Central memory CD8-positive, alpha-beta T cell (primary cell): Measurements from ENCODE around the gene TKTL1.
"Not testable (repeated sequence)": the region's sequence is repeated elsewhere in the genome, so short reads cannot be mapped to it uniquely, and the experiment has no call there.

Experiments
- ATAC-seq: fragments of 150-1000 bp; cut with Tn5 transposase; replicated peaks from 2 replicates; pipeline ENCODE4 v1.10.0; 2022; ENCODE audit warnings: mild to moderate bottlenecking, moderate FRiP score, moderate number of reproducible peaks; ENCODE audit not compliant: poor library complexity, severe bottlenecking; ENCODE audit errors: extremely low read depth
- DNase-seq, 2 donors: peaks; one replicate each; pipeline ENCODE4 v3.0.0; 2021; ENCODE audit warnings: low spot score in 2 of 2
- H3K27ac Mint-ChIP-seq: one replicate; pipeline ENCODE4 v1.8.0; 2022; ENCODE audit warnings: low read depth, mild to moderate bottlenecking, moderate library complexity, mixed read lengths
- H3K27me3 Mint-ChIP-seq: one replicate; pipeline ENCODE4 v1.8.0; 2022; ENCODE audit warnings: mixed read lengths
- H3K36me3 Mint-ChIP-seq: one replicate; pipeline ENCODE4 v1.8.0; 2022; ENCODE audit warnings: mild to moderate bottlenecking, moderate library complexity, mixed read lengths; ENCODE audit not compliant: insufficient read depth
- H3K4me1 Mint-ChIP-seq: one replicate; pipeline ENCODE4 v1.8.0; 2022; ENCODE audit warnings: mixed read lengths
- H3K4me3 Mint-ChIP-seq: one replicate; pipeline ENCODE4 v1.8.0; 2022; ENCODE audit warnings: mild to moderate bottlenecking, moderate library complexity, mixed read lengths
- H3K9me3 Mint-ChIP-seq: one replicate; pipeline ENCODE4 v1.8.0; 2022; ENCODE audit warnings: mixed read lengths

Gene TKTL1, protein sequence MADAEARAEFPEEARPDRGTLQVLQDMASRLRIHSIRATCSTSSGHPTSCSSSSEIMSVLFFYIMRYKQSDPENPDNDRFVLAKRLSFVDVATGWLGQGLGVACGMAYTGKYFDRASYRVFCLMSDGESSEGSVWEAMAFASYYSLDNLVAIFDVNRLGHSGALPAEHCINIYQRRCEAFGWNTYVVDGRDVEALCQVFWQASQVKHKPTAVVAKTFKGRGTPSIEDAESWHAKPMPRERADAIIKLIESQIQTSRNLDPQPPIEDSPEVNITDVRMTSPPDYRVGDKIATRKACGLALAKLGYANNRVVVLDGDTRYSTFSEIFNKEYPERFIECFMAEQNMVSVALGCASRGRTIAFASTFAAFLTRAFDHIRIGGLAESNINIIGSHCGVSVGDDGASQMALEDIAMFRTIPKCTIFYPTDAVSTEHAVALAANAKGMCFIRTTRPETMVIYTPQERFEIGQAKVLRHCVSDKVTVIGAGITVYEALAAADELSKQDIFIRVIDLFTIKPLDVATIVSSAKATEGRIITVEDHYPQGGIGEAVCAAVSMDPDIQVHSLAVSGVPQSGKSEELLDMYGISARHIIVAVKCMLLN

DNA sequence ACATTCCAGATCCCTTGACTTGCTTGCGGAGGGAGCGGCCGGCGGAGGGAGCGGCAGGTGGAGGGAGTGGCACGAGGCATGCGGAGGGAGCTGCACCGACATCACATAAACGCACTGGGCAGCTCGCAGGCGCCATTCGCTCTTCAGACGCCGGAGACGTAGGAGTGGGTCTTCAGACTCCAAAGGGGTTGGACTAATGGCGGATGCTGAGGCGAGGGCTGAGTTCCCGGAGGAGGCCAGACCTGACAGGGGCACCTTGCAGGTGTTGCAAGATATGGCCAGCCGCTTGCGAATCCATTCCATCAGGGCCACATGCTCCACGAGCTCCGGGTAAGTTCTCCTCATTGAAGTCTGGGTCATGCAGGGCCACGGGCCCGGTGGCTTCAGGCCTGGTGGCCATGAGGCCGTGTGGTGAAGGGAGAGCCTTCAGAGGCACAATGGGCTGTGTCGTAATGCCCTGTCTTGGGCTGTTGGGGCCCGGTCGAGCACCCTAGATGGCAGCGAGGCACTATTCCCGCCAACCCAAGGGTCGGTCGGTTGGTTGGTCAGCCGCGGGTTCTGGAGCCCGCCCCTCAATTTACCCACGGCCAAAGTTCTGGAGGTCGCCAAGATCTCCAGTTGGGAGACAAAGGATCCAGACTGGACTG is at the start of gene TKTL1:
TSS of gene TKTL1 (plus strand) at position 132 of the 647 bp plus-strand sequence. CDS start at position 197, 65 bp downstream.
- no peak for ATAC-seq
- H3K9me3 Mint-ChIP-seq, result no peaks in the 10 kb centered on the region
- H3K27me3 Mint-ChIP-seq, result no peaks in the 10 kb centered on the region
- no peak for DNase-seq
- no peaks in the 10 kb centered on the region for H3K4me1 Mint-ChIP-seq
- no peak within 1 kb of the TSS for H3K27ac Mint-ChIP-seq
- H3K4me3 Mint-ChIP-seq, result no peak within 1 kb of the TSS
- no peaks in the 10 kb centered on the region for H3K36me3 Mint-ChIP-seq

DNA sequence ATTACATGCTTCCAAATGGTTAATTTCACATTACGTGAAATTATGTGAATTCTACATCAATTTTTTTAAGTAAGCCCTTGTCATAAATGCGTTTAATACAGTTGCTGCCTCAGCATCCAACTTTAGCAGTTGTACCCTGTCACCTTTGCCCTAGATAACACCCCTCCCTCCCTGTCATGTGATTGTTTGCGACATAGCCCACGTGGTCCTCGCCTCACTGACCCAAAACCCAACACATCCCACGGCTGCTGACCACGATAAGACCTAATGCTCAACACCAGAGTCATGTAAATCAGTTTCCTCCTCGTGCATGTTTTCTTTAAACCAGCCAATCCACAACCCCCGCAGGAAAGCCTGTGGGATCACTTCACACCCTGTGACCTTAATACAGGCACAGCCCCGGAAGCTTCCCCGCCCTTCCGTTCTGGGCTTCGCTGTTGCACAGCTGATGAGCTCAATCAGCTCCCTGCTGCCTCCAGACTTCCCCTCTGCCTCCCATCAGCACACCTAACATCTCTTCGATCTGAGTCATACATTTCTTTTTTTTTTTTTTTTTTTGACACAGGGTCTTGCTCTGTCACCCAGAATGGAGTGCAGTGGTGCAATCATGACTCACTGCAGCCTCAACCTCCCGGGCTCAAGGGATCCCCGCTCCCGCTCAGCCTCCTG is 48.1 kb upstream of the TKTL1 start:
- not testable (repeated sequence) for H3K27me3 Mint-ChIP-seq, H3K4me1 Mint-ChIP-seq, H3K36me3 Mint-ChIP-seq, DNase-seq, H3K9me3 Mint-ChIP-seq, H3K4me3 Mint-ChIP-seq
- peak overlapping the region; percentile 71 for H3K27ac Mint-ChIP-seq
- ATAC-seq, result peak; percentile 95

DNA sequence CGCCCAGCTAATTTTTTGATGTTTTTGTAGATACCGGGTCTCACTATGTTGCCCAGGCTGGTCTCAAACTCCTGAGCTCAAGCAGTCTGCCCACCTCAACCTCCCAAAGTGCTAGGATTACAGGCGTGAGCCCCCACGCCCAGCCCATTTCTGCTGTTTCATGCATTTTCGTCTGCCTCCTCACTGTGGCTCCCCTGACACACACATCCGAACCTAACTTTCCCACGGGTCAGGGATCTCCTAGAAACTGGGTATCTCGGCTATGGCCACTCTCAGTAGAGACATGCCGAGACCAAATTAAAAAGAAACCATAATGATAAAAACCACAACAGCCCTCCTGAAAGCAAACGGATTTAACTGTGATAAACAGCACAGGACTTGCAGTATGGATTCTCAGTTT is 47.5 kb upstream of the TKTL1 start:
- H3K36me3 Mint-ChIP-seq, H3K4me3 Mint-ChIP-seq, H3K9me3 Mint-ChIP-seq, DNase-seq, H3K4me1 Mint-ChIP-seq, H3K27me3 Mint-ChIP-seq: not testable (repeated sequence)
- peak; percentile 6 for ATAC-seq
- H3K27ac Mint-ChIP-seq, result peak overlapping the region; percentile 71

DNA sequence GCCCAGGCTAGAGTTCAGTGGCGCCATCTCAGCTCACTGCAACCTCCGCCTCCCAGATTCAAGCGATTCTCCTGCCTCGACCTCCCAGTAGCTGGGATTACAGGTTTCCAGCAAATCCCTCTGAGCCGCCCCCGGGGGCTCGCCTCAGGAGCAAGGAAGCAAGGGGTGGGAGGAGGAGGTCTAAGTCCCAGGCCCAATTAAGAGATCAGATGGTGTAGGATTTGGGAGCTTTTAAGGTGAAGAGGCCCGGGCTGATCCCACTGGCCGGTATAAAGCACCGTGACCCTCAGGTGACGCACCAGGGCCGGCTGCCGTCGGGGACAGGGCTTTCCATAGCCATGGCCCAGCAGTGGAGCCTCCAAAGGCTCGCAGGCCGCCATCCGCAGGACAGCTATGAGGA is 38.3 kb upstream of the TKTL1 start, which contains the start of gene OPN1MW3:
TSS of gene OPN1MW3 (plus strand) at position 301 of the 400 bp plus-strand sequence. CDS start at position 339, 38 bp downstream.
- not testable (repeated sequence) for H3K4me1 Mint-ChIP-seq, H3K9me3 Mint-ChIP-seq, H3K36me3 Mint-ChIP-seq, DNase-seq, ATAC-seq, H3K27ac Mint-ChIP-seq, H3K4me3 Mint-ChIP-seq, H3K27me3 Mint-ChIP-seq

DNA sequence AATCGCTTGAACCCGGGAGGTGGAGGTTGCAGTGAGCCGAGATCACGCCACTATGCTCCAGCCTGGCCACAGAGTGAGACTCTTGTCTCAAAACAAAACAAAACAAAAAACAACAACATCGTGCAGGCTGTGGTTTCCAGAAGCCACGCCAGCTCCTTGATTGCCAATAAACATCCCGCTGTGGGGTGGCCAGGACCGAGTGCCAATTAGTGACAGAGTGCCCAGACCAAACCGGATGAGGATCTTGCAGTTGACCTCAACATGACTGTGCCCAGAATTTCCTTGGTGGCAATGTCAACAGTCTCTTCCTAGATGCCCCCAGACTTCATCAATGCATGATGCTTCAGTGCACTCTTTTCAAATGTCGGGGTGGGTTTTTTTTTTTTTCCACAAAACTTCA is 36.9 kb upstream of the TKTL1 start:
- H3K27me3 Mint-ChIP-seq, H3K27ac Mint-ChIP-seq, H3K4me3 Mint-ChIP-seq, H3K9me3 Mint-ChIP-seq, H3K36me3 Mint-ChIP-seq, DNase-seq, H3K4me1 Mint-ChIP-seq: not testable (repeated sequence)
- ATAC-seq, result peak; percentile 43

DNA sequence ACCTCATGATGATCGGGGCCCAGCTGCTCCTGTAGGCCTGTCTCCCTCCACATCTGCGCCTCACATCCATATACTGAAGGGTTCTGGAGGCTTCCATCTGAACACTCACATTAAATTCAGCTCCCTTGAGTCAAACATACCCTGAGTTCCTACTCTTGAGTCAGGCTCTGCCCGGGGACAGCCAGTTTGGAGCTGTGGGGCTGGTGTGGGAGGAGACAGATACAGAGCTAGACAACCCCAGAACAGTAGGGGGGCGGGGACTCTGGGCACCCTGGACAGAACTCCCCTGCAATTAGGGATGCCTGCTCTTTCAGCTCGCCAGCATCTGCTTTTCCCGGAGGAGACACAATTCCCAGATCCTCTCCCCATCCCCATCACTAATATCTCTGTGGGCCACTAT is 32.5 kb upstream of the TKTL1 start:
- not testable (repeated sequence) for H3K36me3 Mint-ChIP-seq, H3K27ac Mint-ChIP-seq, H3K4me3 Mint-ChIP-seq, ATAC-seq, H3K9me3 Mint-ChIP-seq, H3K4me1 Mint-ChIP-seq, DNase-seq, H3K27me3 Mint-ChIP-seq

DNA sequence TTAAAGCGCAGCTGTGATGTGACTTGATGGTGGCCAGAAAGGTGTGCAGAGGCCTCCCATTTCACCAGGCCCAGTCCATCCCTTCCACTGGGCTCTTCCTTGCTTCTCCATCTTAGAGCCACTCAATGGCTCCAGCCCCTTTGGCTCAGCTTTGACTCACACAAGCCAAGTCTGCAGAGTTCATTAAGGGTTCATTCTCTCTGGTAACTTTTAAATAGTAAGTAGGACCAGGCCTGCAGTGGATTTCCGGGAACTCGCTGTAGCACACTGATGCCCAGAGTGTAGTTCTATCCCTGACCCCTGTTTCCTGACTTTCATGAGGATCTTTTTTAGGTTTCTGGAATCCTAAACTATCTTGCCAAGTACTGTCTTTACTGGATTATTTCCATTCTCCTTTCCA is 26.4 kb upstream of the TKTL1 start:
- not testable (repeated sequence) for ATAC-seq, H3K27ac Mint-ChIP-seq, H3K4me3 Mint-ChIP-seq, H3K9me3 Mint-ChIP-seq, DNase-seq, H3K27me3 Mint-ChIP-seq, H3K4me1 Mint-ChIP-seq, H3K36me3 Mint-ChIP-seq

DNA sequence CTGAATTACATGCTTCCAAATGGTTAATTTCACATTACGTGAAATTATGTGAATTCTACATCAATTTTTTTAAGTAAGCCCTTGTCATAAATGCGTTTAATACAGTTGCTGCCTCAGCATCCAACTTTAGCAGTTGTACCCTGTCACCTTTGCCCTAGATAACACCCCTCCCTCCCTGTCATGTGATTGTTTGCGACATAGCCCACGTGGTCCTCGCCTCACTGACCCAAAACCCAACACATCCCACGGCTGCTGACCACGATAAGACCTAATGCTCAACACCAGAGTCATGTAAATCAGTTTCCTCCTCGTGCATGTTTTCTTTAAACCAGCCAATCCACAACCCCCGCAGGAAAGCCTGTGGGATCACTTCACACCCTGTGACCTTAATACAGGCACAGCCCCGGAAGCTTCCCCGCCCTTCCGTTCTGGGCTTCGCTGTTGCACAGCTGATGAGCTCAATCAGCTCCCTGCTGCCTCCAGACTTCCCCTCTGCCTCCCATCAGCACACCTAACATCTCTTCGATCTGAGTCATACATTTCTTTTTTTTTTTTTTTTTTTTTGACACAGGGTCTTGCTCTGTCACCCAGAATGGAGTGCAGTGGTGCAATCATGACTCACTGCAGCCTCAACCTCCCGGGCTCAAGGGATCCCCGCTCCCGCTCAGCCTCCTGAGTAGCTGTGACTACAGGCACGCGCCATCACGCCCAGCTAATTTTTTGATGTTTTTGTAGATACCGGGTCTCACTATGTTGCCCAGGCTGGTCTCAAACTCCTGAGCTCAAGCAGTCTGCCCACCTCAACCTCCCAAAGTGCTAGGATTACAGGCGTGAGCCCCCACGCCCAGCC is 10.9 kb upstream of the TKTL1 start:
- ATAC-seq, result peak; percentile 95

DNA sequence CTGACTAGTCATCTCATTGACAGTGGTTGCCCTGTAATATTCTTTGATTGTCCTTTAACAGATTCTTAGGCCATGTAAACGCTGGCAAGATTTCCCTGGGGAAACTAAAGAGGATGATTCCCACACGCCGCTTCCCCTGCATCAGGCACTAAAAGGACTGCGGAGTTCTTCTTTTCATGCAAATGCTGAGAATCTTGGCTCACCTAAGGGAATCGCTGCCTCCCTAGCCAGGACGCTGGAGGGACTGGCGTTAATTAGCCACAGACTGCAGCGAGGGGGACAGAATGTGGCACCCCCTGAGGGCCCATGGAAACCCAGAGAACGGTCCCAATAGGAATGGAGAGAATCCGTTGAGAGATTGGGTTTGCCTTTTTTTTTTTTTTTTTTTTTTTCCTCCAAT is 9.2 kb upstream of the TKTL1 start:
- not testable (repeated sequence) for DNase-seq, H3K9me3 Mint-ChIP-seq, H3K27ac Mint-ChIP-seq, H3K27me3 Mint-ChIP-seq, H3K4me1 Mint-ChIP-seq, ATAC-seq, H3K36me3 Mint-ChIP-seq, H3K4me3 Mint-ChIP-seq

More for the DNA sequence above, 10.9 kb upstream of the TKTL1 start:
- not testable (repeated sequence) for H3K36me3 Mint-ChIP-seq, H3K27ac Mint-ChIP-seq, H3K9me3 Mint-ChIP-seq, H3K4me3 Mint-ChIP-seq, H3K4me1 Mint-ChIP-seq, DNase-seq, H3K27me3 Mint-ChIP-seq

DNA sequence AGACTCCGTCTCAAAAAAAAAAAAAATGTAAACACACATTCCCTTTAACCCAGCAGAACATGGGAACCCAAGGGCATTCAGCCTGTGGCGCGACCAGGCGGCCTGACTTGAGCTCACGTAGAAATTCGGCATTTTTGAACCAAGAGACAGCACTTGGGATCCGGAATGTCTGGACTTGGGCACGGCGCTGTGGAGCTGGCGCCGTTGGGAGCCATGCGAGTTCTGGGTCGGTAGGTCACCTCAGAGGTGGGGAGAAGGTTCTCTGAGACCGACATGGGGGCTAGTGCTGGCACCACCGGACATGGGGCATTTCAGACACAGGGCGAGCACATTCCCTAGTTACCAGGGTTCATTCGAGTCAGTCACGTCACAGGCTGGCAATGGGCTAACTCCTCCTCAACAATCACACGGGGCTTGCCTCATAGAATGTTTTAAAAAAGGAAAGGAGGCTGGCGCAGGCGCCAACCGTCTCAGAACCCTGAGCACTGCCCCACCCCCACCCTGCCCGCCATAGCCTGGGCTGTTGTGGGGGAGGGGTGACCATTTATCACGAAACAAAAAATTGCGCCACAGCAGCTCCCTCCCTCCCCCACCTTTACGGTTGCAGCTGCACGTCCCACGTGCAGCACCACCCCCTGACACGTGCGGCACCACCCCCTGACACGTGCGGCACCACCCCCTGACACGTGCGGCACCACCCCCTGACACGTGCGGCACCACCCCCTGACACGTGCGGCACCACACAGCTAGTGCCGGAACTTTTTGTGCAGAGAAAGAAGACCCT is 612 bp upstream of the TKTL1 start, which contains the start of gene TEX28:
TSS of gene TEX28 (minus strand) at position 334 of the 784 bp plus-strand sequence. CDS start 3,007 bp downstream, outside the sequence.
- no peak within 1 kb of the TSS for H3K4me3 Mint-ChIP-seq
- DNase-seq, result no peak
- H3K4me1 Mint-ChIP-seq, result no peaks in the 10 kb centered on the region
- H3K36me3 Mint-ChIP-seq, result no peaks in the 10 kb centered on the region
- no peak within 1 kb of the TSS for H3K27ac Mint-ChIP-seq
- no peaks in the 10 kb centered on the region for H3K27me3 Mint-ChIP-seq
- H3K9me3 Mint-ChIP-seq, result no peaks in the 10 kb centered on the region
- ATAC-seq, result no peak

DNA sequence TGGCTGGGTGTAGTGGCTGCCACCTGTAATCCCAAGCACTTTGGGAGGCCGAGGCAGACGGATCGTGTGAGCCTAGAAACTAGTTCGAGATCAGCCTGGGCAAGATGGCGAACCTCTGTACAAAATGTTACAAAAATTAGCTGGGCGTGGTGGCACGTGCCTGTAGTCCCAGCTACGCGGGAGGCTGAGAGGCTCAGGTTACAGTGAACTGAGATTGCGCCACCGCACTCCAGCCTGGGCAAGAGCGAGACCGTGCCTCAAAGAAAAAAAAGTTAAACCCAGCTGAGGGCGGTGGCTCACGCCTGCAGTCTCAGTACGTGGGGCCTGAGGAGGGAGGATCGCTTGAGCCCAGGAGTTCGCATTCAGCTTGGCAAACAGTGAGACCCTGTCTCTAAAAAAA is 1.1 kb downstream of the TKTL1 start:
- no peaks in the 10 kb centered on the region for H3K4me1 Mint-ChIP-seq
- H3K4me3 Mint-ChIP-seq, result no peak overlapping the region
- no peaks in the 10 kb centered on the region for H3K36me3 Mint-ChIP-seq
- H3K27me3 Mint-ChIP-seq, result no peaks in the 10 kb centered on the region
- no peaks in the 10 kb centered on the region for H3K9me3 Mint-ChIP-seq
- ATAC-seq (no peak), DNase-seq (no peak)
- no peak overlapping the region for H3K27ac Mint-ChIP-seq
